Measurements from ENCODE around the gene RNF103.

GRCh38 chr2:86631846-86632485, 8.3 kb upstream of the RNF103 start:
- no peak for TF ChIP-seq EZH2 (IDR thresholded peaks at IDR 0.05; ENCODE audit: insufficient read depth, poor library complexity, severe bottlenecking)
- no peak for TF ChIP-seq EZH2phosphoT487 (IDR thresholded peaks at IDR 0.05; ENCODE audit: insufficient read depth, low read depth)

Measured in GM23248 (cell line).